GM19463 (cell line): ENCODE measurements around the gene NBDY.
A peak's percentile ranks its signal among the peaks of the same experiment; 100 is the strongest.
"Not testable (repeated sequence)": the region's sequence is repeated elsewhere in the genome, so short reads cannot be mapped to it uniquely, and the experiment has no call there.

Source experiments
- ATAC-seq: cut with Tn5 transposase; IDR thresholded peaks from one replicate; pipeline ENCODE4 v1.9.1; 2021; ENCODE audit warnings: mild to moderate bottlenecking, moderate library complexity; ENCODE audit not compliant: unreplicated experiment

The NBDY gene

GRCh38 chrX:56764153-56764974 lies 35.3 kb downstream of the NBDY start:
- ATAC-seq = peak; percentile 30

GRCh38 chrX:56764975-56765791 lies 36.1 kb downstream of the NBDY start:
- ATAC-seq = peak; percentile 15

- ATAC-seq = no peak
Observed at GRCh38 chrX:56765811-56766553, 36.9 kb downstream of the NBDY start.

GRCh38 chrX:56766554-56767347 lies 37.7 kb downstream of the NBDY start:
- ATAC-seq = no peak

DNA sequence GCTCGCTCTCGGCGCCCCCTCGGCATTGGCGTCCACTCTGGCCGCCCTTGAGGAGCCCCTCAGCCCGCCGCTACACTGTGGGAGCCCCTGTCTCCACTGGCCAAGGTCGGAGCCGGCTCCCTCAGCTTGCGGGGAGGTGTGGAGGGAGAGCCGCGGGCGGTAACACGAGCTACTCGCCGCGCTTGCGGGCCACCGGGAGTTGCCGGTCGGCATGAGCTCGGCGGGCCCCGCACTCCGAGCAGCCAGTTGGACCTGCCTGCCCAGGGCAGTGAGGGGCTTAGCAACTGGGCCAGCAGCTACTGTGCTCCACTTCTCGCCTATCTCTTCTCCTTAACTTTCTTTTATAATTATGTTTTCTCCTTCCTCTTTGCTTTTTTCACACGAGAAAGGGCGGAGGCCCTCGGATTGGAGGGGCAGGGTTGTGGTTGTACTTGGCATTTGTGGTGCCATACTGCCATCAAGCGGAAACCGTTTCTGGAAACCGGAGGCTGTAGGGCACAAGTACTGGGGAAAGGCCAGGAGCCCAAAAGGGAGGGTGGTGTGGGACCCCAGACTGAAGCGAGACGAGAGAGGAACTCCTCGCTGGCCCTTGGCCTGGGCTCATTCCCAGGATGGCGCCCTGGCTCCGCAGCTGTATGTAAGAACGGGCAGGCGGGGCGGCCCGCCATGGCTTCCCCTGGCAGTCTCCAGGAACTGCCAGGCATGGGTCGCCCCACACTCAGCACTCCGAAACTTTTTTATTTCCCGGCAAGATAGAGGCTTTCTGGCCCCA lies 38.5 kb downstream of the NBDY start:
- peak; percentile 29 for ATAC-seq

DNA sequence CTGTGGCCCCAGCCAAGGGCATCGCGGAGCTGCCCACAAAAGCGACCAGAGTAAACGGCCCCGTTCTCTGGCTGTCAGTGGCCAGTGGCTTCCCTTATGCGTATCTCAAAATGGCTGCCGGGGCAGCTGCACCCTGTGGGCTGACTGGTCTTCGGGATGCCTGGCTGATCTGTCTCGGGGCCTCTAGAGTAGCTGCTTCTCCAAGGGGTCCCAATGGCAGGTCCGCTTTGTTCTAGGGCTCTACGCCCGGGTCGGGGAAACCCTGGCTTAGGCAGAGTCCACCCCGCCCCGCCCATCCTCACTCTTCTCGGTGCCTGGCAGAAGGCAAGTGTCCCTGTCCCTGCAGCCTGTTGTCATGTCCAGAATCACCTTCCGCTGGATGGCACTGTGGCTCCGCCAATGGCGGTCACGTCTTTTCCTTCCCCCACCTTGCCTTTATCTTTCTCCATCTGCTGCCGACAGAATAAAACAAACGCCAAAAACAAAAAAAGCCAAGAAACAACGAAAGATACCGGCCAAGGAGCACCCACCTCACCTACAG lies 39.1 kb downstream of the NBDY start:
- peak; percentile 24 for ATAC-seq

DNA sequence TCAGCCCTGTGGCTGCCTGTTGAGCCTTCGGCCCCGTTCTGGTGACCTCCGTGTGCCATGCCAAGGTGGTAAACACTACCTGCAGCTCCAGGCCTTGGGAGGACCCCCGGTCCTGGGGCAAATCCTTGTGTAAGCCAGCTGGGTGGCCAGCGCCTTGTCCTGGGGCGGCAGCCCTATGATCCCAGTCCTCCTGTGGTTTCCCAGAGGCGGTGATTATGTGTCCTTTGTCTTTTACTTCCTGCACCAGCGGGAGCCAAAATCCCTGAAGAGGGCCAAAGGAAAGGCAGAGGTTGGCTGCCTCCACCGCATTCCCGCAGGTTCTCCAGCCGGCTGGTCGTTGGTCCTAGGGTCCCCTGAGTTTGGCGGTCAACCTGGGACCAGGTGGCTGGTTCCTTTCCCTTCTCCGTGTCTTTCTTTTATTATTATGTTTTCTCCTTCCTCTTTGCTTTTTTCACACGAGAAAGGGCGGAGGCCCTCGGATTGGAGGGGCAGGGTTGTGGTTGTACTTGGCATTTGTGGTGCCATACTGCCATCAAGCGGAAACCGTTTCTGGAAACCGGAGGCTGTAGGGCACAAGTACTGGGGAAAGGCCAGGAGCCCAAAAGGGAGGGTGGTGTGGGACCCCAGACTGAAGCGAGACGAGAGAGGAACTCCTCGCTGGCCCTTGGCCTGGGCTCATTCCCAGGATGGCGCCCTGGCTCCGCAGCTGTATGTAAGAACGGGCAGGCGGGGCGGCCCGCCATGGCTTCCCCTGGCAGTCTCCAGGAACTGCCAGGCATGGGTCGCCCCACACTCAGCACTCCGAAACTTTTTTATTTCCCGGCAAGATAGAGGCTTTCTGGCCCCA lies 43.9 kb downstream of the NBDY start:
- ATAC-seq = peak; percentile 41

GRCh38 chrX:56773522-56774060 lies 44.5 kb downstream of the NBDY start:
- ATAC-seq = peak; percentile 39

DNA sequence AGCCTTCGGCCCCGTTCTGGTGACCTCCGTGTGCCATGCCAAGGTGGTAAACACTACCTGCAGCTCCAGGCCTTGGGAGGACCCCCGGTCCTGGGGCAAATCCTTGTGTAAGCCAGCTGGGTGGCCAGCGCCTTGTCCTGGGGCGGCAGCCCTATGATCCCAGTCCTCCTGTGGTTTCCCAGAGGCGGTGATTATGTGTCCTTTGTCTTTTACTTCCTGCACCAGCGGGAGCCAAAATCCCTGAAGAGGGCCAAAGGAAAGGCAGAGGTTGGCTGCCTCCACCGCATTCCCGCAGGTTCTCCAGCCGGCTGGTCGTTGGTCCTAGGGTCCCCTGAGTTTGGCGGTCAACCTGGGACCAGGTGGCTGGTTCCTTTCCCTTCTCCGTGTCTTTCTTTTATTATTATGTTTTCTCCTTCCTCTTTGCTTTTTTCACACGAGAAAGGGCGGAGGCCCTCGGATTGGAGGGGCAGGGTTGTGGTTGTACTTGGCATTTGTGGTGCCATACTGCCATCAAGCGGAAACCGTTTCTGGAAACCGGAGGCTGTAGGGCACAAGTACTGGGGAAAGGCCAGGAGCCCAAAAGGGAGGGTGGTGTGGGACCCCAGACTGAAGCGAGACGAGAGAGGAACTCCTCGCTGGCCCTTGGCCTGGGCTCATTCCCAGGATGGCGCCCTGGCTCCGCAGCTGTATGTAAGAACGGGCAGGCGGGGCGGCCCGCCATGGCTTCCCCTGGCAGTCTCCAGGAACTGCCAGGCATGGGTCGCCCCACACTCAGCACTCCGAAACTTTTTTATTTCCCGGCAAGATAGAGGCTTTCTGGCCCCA lies 49.3 kb downstream of the NBDY start:
- ATAC-seq = peak; percentile 52

DNA sequence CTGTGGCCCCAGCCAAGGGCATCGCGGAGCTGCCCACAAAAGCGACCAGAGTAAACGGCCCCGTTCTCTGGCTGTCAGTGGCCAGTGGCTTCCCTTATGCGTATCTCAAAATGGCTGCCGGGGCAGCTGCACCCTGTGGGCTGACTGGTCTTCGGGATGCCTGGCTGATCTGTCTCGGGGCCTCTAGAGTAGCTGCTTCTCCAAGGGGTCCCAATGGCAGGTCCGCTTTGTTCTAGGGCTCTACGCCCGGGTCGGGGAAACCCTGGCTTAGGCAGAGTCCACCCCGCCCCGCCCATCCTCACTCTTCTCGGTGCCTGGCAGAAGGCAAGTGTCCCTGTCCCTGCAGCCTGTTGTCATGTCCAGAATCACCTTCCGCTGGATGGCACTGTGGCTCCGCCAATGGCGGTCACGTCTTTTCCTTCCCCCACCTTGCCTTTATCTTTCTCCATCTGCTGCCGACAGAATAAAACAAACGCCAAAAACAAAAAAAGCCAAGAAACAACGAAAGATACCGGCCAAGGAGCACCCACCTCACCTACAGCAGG lies 50.0 kb downstream of the NBDY start:
- ATAC-seq = peak; percentile 48

GRCh38 chrX:56780681-56781649 lies 51.9 kb downstream of the NBDY start:
- not testable (repeated sequence) for ATAC-seq

DNA sequence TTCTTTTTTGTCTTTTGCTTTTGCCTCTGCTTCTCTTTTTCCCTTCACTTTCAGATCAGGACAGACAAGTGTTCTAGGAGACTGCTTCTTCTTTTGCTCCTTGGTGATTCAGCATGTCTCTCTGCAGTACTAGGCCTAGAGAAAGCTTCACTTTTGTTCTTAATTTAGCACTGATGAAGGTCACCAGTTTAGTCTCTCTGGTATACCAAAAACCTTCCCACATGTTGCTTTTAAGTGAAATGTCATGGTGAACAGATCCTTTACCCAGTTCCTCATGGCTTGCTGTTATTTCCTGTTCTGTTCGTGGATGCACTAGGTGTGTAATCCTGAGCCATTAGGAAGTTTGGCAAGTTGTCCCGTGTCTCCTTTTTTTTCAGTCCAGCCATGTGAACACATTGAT lies 53.3 kb downstream of the NBDY start:
- no peak for ATAC-seq

DNA sequence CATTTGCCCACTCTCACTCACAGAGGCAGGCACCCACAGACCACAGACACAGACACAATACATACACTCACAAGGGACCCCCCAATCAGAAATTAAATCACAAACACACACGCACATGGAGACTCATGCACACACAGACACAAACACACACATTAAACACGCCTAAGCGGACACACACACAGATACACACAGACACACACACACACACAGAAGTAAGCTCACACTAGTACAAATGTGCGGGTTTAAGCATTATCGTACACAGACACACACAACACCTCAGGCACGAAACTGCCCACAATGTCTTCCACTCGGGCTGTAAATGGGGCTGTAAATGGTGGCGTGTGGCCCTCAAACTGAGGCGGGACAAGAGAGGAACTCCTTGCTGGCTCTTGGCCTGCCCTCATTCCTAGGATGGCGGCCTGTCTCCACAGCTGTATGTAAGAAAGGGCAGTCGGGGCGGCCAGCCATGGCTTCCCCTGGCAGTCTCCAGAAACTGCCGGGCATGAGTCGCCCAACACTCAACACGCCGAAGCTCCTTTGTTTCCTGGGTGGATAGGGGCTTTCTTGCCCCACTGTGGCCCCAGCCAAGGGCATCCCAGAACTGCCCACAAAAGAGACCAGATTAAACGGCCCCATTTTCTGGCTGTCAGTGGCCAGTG lies 53.9 kb downstream of the NBDY start:
- ATAC-seq = no peak

- ATAC-seq = no peak
Observed at GRCh38 chrX:56783450-56783831, 54.4 kb downstream of the NBDY start.

DNA sequence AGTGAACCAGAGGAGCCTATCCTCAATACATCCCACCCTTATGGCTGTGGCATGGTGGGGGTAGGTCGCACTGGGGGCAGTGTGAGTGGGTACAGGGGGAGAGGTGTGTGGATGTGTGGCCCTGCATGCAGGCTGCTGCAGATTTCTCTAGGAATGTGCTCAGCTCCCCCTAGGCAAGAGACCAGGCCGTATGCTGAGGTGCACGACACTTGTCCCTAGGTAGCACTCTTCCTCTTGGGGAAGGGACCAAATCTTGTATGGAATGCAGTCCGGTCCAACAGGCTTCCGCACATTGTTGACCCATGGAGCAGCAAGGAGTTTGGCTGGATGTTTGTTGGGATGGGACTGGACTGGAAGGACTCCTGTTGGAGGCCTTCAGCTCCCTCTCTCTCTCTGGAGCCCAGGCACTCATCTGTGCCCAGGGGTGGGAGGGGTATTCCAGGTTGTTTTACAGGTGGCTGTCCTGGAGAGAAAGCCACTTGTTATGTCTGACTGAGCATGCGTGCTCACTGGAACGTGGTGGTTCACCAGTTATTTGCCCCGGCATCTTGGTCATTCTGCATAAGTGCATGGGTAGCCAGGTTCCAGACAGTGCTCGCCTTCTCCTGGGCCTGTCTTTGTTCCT lies 55.1 kb downstream of the NBDY start:
- no peak for ATAC-seq
